Measurements from ENCODE around the gene LCE1F. TPM values are rescaled to one million over a fixed set of nuclear protein-coding genes. Genes with fewer than 3 reads are reported as not detected.

LCE1F gene
- total RNA-seq, 6 experiments from 2014 or later, result not detected

GRCh38 chr1:152756872-152757271 is 18.1 kb upstream of the LCE1F start:
- Histone ChIP-seq H3K27ac (no peak overlapping the region), H3K27me3 (no peaks in the 10 kb centered on the region), H3K9me3 (no peaks in the 10 kb centered on the region), H3K4me1 (no peaks in the 10 kb centered on the region), H3K36me3 (no peaks in the 10 kb centered on the region), H3K4me3 (no peak overlapping the region)
- 21% methylated on average over 2 of the region's 2 CpGs for WGBS (ENCODE audit: insufficient coverage, low coverage, low lambda C conversion rate, missing lambda C conversion rate)
- no peak for DNase-seq
- TF ChIP-seq POLR2A (IDR thresholded peaks at IDR 0.05) (no peak), CTCF (IDR thresholded peaks at IDR 0.05) (no peak)
- intact Hi-C loops (cut with DNase I), result no loop called here
- no peak for ATAC-seq

- WGBS (ENCODE audit: insufficient coverage, low coverage, low lambda C conversion rate, missing lambda C conversion rate), result 50% methylated on average over 6 of the region's 6 CpGs
- Histone ChIP-seq H3K27me3 (no peaks in the 10 kb centered on the region), H3K27ac (no peak within 1 kb of the TSS), H3K4me3 (no peak within 1 kb of the TSS), H3K9me3 (no peaks in the 10 kb centered on the region), H3K36me3 (no peaks in the 10 kb centered on the region), H3K4me1 (no peaks in the 10 kb centered on the region)
- no peak for TF ChIP-seq CTCF (IDR thresholded peaks at IDR 0.05)
- TF ChIP-seq POLR2A (IDR thresholded peaks at IDR 0.05), result no peak
- intact Hi-C loops (cut with DNase I), result no loop called here
- DNase-seq (no peak), ATAC-seq (no peak)
Observed at GRCh38 chr1:152757747-152758146, 17.2 kb upstream of the LCE1F start, which contains the start of gene KPRP. KPRP (plus strand) TSS chr1:152758025; CDS start chr1:152759589, 1,564 bp downstream.

- no peaks in the 10 kb centered on the region for H3K9me3 ChIP-seq
- no peak overlapping the region for H3K4me3 ChIP-seq
- H3K27me3 ChIP-seq, result no peaks in the 10 kb centered on the region
- no peak for DNase-seq
- no peak overlapping the region for H3K27ac ChIP-seq
- no peak for TF ChIP-seq CTCF (IDR thresholded peaks at IDR 0.05)
- no peak for TF ChIP-seq POLR2A (IDR thresholded peaks at IDR 0.05)
- ATAC-seq, result no peak
- H3K36me3 ChIP-seq, result no peaks in the 10 kb centered on the region
- intact Hi-C loops (cut with DNase I), result no loop called here
- 60% methylated on average over 2 of the region's 4 CpGs for WGBS (ENCODE audit: insufficient coverage, low coverage, low lambda C conversion rate, missing lambda C conversion rate)
- no peaks in the 10 kb centered on the region for H3K4me1 ChIP-seq
Observed at GRCh38 chr1:152758636-152759035, 16.3 kb upstream of the LCE1F start.

GRCh38 chr1:152759453-152760173 is 15.3 kb upstream of the LCE1F start:
- no peak overlapping the region for H3K4me3 ChIP-seq
- ATAC-seq, result no peak
- TF ChIP-seq POLR2A (IDR thresholded peaks at IDR 0.05) (no peak), CTCF (IDR thresholded peaks at IDR 0.05) (no peak)
- H3K9me3 ChIP-seq, result no peaks in the 10 kb centered on the region
- no peaks in the 10 kb centered on the region for H3K27me3 ChIP-seq
- H3K27ac ChIP-seq, result no peak overlapping the region
- intact Hi-C loops (cut with DNase I), result no loop called here
- WGBS (ENCODE audit: insufficient coverage, low coverage, low lambda C conversion rate, missing lambda C conversion rate), result 81% methylated on average over 3 of the region's 8 CpGs
- no peaks in the 10 kb centered on the region for H3K36me3 ChIP-seq
- DNase-seq, result no peak
- H3K4me1 ChIP-seq, result no peaks in the 10 kb centered on the region

Data from right lobe of liver (tissue), 6 donors.